Effector CD4-positive, alpha-beta T cell (primary cell): Measurements from ENCODE around the gene ZFP92.

Source experiments
- DNase-seq: peaks from one replicate; pipeline ENCODE4 v3.0.0-alpha.2; 2020

The ZFP92 gene

DNA sequence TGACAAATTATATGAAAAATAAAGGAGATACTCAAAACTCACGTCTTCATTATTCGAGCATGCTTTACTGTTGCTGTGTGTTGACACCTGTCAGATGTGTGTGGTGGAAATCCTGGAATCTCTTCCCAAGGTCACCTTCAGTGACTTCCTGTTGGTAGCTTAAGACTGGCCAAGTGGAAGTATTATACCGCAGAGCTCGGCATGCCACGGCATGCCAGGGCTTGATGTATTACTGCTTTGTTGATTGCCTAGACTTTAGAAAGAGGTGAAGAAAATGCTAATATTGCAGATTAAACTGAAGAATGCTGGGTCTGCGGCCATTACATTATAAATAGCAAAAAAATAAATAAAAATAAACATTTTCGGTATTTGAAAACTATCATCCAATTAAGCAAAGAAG lies 30.0 kb downstream of the ZFP92 start:
- DNase-seq, result no peak

GRCh38 chrX:153441981-153442380 lies 30.7 kb downstream of the ZFP92 start:
- no peak for DNase-seq

DNA sequence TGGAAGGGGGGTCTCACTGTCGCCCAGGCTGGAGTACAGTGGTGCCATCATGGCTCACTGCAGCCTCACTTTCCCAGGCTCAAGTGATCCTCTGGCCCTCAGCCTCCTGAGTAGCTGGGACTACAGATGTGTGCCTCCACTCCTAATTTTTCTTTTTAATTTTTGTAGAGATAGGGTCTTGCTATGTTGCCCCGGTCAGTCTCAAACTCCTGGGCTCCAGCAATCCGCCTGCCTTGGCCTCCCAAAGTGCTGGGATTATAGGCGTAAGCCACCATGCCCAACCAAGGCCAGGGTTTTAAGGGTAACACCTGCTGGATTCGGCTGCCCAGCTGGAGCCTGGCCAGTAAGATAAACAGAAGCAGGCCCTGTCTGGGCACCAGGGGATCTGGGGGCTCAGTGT lies 31.2 kb downstream of the ZFP92 start:
- no peak for DNase-seq

GRCh38 chrX:153443476-153444332 lies 32.4 kb downstream of the ZFP92 start:
- no peak for DNase-seq

GRCh38 chrX:153444333-153445011 lies 33.2 kb downstream of the ZFP92 start:
- no peak for DNase-seq

DNA sequence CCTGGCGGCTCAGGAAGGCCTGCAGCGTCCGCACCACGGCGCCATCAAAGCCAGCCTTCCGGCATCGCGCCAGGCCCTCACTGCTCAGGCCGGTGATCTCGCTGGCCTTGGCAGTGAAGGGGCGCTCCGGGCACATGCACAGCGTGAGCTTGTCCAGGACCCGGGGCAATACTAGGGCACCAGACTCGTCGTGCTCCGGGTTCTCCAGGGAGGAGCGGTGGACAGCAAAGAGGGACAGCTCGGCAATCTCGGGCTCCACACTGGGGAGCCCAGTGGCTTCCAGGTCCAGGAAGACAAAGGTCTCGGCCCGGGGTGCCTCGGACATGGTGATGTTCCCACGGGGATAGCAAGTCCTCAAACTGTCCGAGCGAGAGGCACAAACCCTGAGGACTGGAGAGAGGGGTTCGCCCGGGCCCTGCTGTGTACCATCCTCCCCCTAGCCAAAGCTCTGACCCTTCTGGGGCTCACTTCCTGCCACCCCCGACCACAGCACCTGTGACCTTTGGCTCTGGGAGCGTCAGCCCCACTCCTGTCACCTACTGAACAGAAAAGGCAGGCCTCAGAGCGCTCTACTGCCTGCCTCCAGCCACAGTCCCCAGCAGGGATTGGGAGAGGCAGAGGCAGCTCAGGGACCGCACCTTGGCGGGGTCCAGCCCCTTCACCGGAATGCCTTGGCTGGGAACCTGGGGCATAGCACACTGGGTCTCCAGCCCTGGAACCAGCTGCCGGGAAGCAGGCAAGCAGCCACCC lies 34.0 kb downstream of the ZFP92 start:
- DNase-seq, result no peak

DNA sequence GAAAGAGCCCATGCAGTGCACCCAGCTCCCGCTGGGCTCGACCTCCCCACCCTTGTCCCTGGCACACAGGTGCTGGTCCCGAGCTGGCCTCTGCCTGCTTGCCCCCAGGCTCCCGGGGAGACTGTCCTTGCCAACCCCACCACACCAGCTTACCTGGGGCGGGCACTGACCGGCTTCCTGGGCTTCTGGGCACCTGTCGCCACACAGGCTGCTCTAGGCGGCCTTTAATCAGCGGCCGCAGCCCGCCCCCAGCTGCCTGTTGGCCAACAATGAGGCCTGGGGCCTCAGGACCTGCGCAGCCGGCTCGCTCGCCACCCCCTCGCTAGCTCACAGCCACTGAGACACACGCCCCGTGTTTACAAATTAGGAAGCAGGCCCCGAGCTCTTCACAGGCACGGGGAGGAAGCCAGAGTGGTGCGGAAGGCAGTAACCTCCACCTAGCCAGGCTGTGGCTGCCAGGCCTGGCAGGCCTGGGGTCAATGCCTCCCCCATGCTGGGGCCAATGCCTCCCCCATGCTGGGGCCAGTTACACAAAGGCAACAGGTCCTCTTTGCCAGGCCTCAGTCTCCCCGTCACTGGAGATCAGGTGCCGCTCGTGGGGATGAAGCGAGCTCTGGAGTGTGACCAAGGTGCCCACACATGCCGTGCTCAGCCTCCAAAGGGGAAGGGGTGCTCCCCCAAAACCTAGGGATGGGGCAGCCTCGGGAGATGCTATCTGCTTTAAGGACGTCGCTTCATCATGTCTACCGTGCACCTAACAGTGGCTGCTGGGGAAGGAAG lies 34.8 kb downstream of the ZFP92 start, which contains the start of gene TREX2:
Gene TREX2, minus strand, starts transcription at position 201 of the 780 bp plus-strand sequence. CDS start 626 bp downstream, outside the sequence.
- DNase-seq, result no peak

DNA sequence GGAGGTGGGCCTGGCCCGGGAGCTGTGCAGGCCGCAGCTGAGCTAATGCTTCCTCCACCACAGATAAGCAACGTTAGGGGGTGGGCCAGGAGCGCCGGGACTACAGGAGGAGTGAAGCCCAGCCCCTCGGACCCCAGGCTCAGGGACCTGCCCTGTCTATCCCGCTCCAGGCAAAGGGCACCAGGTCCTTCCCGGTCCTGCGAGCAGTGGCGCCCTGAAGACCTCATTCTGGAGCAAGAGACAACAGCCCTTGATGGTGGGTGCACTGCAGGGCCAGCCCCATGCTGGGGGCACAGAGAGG lies 35.3 kb downstream of the ZFP92 start:
- DNase-seq, result no peak

DNA sequence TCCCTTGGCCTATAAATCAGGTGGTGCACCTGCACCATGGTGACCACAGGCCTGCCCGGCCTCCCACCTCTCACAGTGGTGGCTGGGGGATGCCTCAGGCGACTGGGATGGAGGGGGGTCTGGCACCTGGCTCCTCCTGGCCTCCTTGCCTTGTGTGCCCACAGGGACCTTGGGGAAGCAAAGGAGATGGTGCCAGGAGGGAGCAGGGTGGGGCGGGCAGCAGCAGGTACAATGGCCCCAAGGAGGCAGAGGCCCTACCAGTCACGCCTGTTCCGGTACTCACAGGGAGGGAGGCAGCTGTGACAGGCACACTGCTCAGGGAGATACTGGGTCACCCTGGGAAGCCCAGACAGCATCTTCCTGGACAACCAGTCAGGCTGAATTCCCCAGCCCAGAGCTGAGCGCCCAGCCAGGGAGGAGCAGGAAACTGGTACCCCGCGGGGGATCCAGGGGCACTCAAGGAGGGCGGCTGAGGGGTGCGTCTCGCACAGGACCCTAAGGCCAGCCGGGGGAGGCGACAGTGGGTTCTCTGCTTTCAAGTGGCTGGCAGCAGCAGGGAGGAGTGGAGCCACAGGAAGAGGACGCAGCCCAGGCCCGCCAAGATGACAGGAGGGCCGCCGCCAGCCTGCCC lies 35.8 kb downstream of the ZFP92 start:
- DNase-seq, result no peak

DNA sequence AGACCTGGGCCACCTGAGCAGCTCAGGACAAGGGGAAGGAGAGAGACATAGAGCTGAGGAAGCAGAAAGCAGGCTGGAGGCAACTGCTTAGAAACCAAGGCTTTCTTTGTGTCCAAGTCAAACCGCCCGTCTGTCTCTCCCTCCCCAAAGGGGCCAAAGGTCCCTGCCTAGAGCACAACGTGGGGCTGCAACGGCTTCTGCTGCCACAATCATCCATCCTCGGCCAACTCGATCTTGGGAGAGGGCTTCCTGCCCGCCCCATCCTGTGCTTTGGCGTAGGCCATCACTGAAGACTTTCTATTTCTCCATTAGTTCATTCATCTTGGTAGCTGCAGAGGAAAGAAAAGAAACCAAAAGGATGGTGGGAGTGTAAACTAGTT lies 36.3 kb downstream of the ZFP92 start:
- no peak for DNase-seq

- no peak for DNase-seq
Observed at GRCh38 chrX:153448556-153449367, 37.5 kb downstream of the ZFP92 start.

GRCh38 chrX:153449368-153450113 lies 38.3 kb downstream of the ZFP92 start:
- DNase-seq, result no peak

GRCh38 chrX:153450114-153450948 lies 39.1 kb downstream of the ZFP92 start:
- no peak for DNase-seq

DNA sequence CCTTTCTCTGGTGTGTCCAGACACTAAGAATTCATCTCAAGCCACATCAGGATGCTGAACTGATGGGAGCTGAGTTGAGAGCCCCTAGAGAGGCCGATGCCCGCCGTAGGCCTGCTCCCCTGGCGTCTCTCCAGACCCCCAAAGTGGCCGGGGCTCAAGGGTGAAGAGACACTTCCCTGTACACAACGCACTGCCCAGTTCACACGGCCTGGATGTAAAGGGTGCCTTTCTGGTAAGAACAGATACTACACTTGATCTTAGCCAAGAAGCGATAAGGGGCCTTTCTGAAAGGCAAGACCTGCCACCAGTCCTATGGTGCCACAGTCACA lies 39.6 kb downstream of the ZFP92 start:
- no peak for DNase-seq

DNA sequence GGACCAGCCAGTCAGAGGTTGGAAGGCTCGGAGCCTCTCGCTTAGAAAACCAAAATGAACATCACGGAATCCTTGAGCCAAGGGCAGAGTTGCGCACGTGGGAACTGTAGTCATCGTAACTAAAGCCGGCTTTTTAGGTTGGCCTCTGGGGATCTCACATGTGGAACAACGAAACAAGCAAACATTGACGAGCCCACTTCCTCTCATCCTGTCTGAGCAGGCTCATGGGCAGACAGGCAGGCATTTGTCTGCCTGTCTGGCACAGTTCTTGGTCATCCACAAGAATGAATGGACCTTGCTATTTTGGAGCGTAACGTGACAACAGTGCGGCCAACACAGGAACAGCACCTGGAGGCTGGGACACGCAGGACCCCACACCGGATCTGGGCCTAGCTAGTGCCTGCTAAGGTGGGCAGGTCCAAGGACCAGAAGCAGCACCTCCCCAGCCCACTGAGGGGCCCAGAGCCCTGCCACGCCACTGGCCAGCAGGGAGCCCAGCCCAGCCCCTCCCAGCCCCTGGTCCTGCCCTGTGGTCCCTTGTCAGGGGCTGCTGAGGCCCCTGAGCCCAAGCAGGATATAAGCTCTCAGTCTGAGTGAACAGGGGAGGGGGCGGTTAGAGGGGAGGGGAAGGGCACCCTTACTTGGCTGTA lies 43.8 kb downstream of the ZFP92 start:
- DNase-seq, result no peak

DNA sequence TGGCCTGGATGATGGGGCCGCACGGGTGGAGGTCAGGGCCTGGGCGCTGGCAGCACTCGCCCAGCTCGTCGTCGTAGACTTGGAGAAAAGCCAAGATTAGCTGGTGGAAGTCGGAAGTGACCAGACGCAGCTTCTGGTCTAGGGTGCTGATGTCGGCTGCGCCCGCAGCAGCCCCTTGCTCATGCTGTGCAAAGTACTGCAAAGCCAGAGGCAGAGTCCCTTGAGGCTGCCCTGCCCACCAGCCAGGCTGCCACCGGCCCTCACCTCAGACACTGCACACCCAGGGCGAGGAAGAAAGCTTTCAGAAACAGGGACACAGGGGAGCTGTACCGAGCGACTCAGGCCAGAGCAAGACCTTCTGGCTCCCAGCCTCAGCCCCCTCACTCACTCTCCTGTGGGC lies 44.3 kb downstream of the ZFP92 start:
- DNase-seq, result no peak

DNA sequence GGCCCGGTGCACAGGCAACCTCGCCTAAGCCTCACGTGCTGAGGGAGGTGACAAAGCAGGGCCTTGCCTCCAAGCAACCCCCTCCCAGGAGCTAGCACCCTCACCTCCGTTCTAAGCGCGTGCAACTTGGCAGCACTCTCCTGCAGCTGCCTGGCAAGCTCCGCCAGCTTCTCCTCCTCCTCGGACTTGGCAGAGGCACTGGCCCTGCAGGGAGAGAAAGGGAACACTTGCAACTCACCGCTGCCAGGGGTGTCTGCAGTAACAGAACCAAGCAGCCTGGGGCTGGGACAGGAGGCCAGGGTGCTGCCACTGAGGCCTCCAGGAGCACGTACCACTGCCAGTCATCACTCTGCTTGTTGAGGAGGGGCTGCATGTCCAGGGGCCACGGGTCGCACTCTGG lies 44.9 kb downstream of the ZFP92 start:
- DNase-seq, result no peak

- no peak for DNase-seq
Observed at GRCh38 chrX:153456704-153457103, 45.4 kb downstream of the ZFP92 start.

- DNase-seq, result no peak
Observed at GRCh38 chrX:153457136-153457825, 46.0 kb downstream of the ZFP92 start.
